HG03575 (cell line): ENCODE data around the gene TLN1.

Experiments used
- ATAC-seq: cut with Tn5 transposase; IDR thresholded peaks from one replicate; pipeline ENCODE4 v1.9.1; 2021; ENCODE audit not compliant: unreplicated experiment, insufficient number of reproducible peaks, low FRiP score; ENCODE audit errors: extremely low read depth

TLN1 gene

DNA sequence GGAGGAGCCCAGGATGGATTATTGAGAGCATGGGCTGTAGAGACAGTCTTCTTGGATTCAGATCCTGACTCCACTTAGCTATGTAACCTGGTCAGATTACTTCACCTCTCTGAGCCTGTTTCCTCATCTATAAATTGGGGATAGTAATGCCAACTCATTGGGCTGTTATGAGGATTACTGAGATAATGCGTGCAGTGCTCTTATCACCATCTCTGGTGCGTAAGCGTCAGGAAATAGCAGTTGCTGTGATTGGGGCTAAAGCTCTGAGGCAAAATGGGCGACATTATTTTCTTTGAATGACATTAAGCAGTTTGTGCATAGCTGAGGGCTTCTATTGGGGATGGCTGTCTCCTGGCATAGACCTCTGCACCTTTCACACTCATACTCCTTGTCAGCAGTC lies 23.1 kb upstream of the TLN1 start:
- no peak for ATAC-seq

DNA sequence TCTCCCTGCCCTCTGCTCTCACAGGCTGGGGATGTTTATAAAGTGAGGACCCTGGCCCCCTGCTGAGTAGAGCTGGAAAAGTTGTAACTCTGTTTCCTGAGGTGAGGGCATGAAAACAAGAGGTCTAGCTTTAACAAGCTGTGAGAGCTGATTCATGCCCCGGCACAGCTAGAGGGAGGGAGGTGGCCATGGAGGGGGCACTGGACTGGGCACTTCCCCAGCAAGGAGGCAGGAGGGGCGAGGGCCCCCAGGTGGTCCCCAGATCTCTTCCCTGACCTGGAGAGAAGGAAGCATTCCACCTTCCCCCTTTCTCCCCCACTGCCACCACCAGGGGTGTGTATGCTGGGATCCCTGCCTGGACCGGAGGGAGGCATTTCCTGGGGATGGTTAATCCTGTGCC lies 22.3 kb upstream of the TLN1 start, which contains the start of gene MSMP:
TSS of gene MSMP (minus strand) at position 13 of the 400 bp plus-strand sequence. CDS start 147 bp downstream, outside the sequence.
- no peak for ATAC-seq

DNA sequence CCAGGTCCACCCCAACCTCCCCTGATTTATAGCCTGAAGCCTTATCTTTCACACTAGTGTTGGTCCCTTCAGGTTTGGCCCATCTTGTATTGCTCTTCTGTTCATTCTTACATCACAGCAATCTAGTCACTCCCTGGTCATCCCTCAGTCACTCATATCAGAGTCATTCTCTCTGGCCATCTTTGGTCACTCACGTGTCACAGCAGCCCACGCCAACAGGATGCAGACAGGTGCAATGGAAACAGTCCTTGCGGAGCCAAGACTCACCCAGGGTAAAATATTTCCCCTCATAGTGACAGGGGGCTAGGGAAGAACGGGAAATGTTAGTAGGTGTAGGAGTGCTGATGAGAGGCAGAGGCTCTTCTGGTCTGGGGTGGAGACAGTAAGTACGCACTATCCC lies 21.5 kb upstream of the TLN1 start:
- no peak for ATAC-seq

DNA sequence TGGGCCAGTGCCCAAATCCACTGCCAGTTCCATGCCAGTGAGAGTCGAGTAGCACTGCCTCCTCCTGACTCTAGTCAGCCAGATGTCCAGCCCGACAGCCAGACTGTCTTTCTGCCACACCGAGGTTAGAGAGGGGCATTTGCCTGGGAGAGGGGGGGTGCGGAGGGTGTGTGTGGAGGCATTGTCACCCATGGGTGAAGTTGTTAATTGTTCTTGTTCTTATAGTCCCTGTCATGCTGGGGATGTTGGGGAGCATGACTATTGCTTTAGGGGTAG lies 18.2 kb upstream of the TLN1 start:
- ATAC-seq: no peak

DNA sequence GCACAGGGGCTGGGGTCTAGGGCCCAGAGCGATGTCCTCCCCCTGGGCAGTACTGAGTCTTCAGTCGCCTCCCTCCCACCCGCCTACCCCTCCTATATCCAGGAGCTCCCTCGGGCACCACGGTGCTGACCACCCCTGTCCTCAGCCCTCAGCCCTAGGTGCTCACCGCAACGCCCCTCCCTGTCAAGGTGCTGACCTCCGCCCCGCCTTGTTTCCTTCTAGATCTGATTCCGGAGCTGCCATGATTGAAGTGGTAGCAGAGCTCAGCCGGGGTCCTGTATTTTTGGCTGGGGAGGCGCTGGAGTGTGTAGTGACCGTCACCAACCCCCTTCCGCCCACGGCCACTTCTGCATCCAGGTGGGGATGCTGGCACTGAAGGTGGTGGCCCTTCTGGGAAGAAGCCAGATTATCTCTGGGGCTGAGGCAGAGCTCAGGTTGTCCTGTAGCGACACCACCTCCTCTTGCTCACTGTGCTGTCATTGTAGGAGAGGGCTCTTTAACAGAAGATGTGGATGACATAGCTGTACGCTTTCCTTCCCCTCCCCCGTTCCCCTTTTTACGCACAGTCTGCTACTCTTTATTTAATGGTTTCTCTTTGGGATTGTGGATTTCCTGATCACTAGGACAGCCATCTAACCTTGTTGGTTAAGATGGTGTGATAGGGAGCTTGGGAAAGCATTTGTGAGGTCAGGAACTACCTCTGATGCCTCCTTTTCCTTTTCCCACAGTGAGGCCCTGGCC lies 17.7 kb upstream of the TLN1 start:
- no peak for ATAC-seq

DNA sequence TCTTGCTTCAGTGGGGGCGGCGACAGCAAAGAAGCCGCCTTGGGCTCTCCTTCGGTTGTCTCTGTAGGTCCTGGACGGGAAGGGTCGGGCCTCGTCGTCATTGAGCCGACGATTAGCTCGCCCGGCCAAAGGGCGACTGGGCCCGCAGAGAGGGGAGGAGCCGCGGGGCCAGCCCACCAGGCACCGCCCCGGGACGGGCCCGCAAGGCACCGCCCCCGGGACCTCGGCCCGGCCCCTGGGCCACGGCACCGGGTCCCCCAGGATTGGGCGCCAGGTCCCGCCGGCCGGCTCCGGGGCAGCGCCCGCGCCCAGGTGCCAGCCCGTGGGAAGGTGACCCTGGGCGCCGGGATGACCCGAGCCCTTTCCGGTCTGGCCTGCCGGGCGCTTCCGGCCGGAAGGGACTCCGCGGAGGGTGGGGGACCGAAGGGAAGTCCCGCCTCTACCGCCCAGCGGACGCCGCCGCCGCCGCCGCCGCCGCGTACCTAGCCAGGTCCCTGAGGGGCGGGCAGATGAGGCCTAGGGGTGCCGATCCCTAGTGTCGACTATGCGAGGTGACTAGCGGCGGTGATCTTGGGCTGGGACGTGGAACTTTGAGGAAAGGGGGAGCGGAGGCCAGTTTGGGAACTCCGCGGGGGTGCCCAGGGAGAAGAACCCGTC lies 17.0 kb upstream of the TLN1 start, which contains the start of the genes GBA2 and RGP1:
TSS of gene GBA2 (minus strand) at position 371 of the 657 bp plus-strand sequence. CDS start 524 bp downstream, outside the sequence.
TSS of gene RGP1 (plus strand) at position 430 of the 657 bp plus-strand sequence. CDS start 469 bp downstream, outside the sequence.
- no peak for ATAC-seq

DNA sequence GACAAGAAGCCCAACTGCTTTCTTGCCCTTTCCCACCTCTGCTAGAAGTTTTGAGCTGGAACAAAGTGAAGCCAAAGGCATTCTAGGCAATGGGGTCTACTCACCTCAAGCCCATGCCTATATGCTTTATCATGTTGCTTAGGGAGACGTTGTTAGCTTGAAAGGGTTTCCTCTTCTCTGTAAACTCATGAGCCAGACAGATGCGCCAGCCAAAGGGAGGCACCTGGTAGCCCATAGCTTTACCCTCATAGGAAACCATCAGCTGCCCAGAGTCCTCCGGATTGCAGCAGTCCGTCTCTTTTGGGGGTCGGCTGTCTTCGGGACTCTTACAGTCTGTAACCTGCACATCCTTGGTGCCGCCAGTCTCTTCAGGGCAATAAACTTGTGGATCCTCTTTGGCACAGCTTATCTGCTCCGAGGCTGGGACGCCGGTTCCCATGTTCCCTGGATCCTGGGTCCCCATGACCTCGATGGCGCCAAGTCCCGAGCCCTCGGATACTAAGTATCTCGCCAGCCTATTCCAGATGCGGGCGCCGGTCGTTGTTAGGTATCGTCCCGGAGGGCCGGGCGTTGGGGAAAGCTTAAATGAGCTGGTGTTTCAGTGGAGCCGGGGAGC lies 16.4 kb upstream of the TLN1 start:
- ATAC-seq: no peak

DNA sequence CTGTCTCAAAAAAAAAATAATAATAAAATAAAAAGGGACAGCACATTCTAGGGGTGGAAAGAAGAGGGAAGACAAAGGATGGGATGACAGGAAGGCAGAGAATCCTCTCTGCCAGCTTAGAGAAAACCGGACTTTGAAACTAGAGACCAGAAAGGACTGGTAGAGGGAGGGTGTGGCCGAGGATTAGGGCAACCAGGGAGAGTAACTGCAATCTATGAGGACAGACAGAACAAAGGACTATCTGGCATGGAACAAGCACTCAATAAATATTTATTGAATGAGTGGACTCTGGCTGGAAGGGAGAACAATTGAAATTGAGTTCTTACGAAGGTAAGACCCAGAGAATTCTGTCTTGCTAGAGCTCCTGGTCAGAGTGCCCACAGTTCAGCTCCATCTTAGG lies 14.6 kb upstream of the TLN1 start:
- no peak for ATAC-seq

DNA sequence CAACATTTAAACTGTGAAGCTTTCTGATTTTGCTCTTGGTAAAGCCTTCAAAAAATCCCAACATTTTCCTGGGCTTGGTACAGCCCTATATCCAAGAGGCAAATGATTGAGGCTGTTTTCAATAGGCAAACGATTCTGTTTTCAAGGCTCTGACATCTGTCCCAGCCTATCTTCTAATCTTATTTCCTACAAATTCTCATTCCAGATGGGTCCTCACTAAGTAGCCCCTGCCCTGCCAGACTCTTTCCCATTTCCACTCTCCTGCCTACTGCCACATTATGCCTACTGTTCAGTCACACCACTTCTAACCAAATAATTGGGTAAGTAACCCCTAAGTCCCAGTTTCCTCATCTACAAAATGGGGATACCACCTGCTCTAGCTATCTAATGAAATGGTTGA lies 13.6 kb upstream of the TLN1 start:
- no peak for ATAC-seq

DNA sequence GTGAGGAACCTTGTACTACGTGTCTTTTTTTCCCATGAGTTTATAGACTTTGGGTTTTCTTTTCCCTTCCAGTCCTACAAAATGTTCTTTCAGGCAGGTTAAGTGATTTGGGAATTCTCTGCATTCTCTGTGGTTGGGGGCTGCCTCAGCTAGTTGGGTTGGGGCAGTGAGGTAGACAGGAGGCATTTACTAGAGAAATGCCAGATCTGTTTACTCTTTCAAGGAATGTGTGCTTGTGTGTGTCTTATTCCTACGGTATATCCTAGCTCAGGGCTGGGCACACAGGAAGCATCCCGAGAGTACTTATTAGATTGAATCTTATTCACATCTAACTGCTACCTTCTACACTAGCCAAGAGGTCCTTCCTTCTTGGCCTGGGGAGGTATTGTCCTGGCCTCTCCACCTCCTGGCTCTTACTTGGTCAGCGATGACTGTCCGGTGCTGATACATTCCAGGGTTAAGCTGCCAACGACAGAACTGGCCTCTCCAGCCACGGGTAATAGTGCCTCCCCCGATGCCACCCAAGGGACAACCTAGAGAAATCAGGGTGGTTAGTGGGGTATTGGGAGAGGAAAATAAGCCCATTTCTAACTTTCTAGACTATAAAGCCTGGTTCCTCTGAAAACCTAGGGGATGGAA lies 12.0 kb upstream of the TLN1 start:
- no peak for ATAC-seq

DNA sequence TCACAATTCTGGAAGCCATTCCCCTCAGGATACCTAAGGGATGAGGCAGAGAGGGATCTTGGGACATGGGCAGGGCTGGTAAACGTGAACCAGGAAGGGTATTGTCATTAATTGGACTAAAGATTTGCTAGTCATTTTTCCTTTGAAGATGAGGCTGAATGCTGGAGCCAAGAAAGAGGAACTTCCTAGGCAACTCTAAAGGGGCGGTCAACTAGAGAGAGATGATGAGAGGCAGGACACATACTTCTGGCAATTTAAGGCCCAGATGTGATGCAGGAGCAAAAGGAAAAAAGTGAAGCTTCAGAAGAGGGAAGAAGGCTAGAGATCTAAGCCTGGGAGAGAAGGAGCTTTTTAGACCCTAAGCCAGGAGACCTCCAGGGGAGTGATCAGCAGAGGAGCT lies 11.5 kb upstream of the TLN1 start:
- ATAC-seq: no peak

DNA sequence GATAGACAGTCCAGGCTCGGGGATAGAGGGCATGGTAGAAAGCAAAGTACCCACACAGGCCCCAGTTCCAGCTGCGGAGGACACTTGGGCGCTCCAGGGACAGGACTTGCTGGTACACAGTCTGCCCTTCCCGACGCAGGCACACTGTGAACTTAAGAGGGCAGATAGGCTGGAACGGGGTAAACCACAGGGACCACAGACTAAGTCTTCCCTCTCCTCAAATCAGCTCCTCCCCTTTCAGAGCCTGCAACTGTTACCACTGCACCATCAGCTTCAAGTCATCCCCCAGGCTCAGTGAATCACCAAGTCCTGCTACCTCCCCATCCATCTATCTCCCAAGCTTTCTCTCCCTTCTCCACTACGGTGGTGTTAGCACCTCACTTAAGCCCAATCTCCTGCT lies 9.7 kb upstream of the TLN1 start:
- ATAC-seq: no peak

DNA sequence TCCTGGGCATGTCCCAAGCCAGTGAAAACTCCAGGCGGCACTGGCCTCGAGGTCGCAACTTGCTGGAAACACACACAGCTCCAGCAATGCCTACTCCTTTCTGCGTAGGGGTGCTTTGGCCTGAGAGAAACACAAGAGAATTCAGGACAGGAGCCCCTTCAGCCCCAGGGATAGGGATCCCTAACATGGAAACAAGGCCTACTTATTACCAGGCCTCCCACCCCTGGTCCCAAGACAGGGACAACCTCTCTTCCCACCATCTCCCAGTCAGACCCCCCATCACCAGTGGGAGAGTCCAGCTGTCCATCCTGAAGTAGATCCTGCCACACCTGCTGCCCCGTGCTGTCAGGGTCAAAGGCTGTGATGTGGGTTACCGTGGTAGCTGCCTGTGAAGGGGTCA lies 8.2 kb upstream of the TLN1 start:
- no peak for ATAC-seq

DNA sequence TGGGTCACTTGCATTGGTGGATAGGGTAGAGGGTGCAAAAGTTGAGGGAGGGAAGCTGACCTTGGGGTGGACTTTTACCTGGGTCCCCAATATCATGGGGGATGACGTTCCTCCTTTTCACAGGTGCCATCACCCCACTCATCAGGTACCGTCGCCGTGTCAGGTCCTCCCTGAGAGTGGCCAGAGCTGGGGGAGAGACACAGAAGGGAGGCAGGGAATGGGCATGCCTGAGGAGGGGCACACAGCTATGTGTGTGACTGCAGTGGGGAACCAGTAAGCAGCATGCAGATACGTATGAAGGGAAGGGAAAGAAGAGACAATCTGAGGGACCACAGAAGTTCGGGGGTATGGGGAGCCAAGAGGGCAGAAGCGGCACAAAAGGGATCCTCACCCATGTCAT lies 6.9 kb upstream of the TLN1 start:
- no peak for ATAC-seq

DNA sequence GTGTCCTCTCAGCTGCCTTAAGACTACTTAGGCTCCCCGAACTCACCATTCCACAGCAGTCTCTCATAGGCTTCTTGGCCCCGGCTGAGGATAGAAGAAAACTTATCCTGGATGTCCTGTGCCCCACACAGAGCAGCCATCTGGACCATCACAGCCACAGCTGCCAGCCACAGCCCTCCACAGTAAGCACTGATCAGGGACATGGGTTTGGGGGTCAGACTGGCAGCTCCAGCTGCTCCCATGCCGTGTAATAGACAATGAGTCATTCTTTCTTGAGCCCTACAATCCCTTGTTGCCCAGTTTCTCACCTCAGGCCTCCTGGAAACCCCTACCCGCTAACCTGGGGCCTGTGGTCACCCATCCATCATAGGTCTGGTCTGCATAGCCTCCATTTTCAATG lies 6.2 kb upstream of the TLN1 start:
- ATAC-seq: no peak

DNA sequence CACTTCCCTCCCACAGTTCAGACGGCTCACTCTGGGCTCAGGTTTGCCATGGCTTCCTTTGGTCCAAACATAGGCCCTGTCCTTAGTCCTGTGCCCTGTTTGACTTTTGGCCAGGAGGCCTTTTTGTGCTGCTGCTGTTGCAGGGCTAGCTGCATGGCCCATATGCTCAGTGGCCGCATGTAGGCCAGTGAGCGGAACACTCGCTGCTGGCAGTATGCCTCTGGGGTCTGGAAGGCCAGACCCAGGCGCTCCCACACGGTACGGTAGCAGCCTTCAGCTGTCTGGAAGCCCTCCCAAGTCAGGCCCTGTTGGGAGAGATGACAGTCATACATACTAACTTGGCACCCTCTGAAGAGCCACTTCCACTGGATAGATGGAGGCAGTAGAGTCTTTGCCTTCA lies 5.1 kb upstream of the TLN1 start:
- no peak for ATAC-seq

DNA sequence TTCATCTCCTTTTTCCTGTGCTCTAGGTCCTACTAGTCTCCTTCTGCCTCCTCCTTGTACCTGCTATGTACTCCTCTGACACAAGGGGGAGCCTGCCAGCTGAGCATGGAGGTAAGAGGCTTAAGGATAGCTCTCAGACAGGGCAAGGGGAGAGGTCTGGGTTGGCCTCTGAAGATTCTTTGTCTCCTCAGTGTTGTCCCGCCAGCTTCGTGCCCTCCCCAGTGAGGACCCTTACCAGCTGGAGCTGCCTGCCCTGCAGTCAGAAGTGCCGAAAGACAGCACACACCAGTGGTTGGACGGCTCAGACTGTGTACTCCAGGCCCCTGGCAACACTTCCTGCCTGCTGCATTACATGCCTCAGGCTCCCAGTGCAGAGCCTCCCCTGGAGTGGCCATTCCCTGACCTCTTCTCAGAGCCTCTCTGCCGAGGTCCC lies 4.2 kb upstream of the TLN1 start:
- no peak for ATAC-seq

DNA sequence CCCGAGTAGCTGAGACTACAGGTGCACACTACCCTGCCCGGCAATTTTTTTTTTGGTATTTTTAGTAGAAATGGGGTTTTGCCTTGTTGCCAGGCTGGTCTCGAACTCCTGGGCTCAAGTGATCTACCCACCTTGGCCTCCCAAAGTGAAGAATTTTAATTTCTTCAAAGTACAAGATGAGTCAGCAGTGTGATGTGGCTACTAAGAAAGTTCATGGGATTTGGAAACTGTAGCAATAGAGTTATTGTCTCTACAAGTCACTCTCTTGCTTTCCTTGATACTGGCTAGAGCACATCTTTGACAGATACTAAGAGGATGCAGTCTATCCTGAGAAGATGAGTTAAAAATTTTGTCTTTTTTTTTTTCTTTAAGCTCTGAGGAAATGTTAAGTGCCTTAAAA lies 2.1 kb upstream of the TLN1 start:
- no peak for ATAC-seq

DNA sequence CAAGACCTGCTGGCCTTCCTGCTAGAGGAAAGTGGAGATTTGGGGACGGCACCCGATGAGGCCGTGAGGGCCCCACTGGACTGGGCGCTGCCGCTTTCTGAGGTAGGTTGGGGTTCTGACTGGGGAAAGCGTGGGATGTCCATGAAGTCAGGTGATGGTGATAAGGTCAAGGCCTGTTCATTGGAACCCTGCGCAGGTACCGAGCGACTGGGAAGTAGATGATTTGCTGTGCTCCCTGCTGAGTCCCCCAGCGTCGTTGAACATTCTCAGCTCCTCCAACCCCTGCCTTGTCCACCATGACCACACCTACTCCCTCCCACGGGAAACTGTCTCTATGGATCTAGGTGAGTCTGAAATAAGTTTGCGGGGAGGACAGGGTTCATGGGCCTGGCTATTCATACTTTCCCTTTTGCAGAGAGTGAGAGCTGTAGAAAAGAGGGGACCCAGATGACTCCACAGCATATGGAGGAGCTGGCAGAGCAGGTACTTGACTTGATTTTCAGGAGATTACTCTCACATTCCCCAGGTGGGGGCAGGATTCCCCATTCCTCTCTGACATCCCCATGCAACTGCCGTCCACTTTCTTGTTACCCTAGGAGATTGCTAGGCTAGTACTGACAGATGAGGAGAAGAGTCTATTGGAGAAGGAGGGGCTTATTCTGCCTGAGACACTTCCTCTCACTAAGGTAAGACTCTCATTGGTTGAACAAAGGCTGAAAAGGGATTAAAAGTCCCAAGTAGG lies 976 bp upstream of the TLN1 start:
- no peak for ATAC-seq
